ENCODE results near the gene CNTNAP2.
"Not testable (repeated sequence)": the region's sequence is repeated elsewhere in the genome, so short reads cannot be mapped to it uniquely, and the experiment has no call there.

Gene CNTNAP2

DNA sequence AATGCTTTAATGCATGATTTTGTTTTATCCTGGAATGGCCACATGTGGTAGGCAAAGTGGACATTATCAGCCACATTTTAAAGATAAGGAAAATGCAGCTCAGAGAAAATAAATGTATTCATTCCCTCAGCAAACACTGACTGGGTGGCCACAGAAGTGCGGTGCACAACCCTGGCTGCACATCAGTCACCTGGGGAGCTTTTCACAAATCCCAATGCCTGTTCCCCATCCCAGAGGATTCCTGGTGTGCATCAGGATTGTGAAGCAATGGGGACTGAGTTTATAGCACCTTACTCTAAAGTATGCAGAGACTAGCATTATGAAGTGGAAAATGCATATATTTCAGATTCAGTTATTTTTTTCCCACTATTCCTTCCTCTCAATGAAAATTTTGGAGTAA, 2280.5 kb downstream of the CNTNAP2 start:
- no peak for DNase-seq (ENCODE audit: low read depth)

DNA sequence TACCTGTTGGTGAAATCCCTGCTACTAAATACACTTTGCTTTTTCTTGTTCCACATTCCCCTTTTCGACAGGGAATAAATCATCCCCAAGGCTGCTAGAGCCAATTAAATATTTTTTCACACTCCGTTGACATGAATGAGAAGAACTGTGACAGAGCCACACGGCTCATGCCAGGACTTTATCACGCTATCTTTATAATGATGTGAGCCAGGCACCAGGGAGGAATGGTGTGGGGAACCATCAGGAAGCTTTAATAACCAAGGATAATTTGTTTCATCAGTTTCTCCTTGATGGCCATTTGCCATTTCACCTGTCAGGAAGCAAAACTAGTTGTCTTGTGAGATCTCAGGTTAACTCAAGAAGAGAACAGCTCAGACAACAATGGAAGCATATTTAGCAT, 2280.9 kb downstream of the CNTNAP2 start:
- DNase-seq (ENCODE audit: low read depth): no peak

DNA sequence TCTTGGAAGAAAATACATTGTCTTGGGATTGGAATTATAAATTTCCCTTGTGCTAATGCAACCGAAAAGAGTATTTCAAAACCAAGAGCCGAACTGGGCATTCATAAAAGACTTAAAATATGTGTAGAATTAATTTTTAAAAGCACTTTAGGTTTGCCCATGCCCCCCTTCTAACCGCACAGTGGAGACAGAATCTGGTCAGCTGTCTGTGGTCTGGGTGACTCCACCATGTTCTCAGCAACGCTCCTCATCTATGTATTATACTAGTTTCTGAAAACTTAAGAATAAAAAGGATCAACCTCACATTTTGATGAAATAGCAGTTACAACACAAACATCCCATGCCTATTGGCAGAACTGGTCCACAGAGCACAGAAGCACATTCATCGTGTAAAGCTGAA, 2281.4 kb downstream of the CNTNAP2 start:
- no peak for DNase-seq (ENCODE audit: low read depth)

DNA sequence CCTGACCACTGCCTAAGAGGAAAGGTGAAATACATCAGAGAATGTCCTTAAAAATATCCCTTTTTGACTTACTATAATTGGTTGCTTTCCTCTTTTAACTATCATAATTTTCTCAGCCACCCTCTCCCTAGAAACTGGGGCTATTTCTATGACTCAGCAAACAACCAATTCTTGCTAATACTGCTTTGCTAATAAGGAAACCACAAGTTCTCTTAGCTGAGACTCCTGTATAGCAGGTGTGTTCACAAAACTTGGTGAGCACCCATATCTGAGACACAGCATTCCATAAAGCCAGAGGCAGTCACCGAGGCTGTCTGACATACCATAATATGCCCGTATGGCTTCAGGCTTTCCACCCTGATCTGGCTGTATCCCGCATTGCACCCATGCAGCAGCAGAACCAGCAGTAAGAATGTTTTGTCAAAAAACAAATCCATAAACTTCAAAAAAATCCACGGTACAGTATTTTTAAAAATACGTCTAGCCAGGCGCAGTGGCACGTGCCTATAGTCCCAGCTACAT, 2282.3 kb downstream of the CNTNAP2 start:
- no peak for DNase-seq (ENCODE audit: low read depth)

DNA sequence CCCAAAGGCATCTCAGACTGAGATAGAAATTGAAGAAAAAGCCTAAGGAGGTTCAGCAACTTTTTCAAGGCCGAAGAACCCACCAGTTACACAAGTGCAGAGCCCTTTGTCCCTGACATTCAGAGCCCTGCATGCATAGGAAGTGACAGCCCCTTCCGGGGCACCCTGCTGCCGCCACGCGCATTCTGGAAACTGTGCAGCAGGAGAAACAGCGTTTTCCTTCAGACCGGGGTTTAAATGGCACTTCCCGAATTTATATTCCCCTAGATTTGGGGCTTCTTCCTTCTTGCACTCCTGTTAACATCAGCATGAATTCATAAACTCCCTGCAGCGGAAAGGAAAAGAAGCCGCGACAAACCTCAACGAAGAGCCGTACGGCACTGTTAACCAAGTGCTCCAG, 2283.5 kb downstream of the CNTNAP2 start:
- DNase-seq (ENCODE audit: low read depth): no peak

DNA sequence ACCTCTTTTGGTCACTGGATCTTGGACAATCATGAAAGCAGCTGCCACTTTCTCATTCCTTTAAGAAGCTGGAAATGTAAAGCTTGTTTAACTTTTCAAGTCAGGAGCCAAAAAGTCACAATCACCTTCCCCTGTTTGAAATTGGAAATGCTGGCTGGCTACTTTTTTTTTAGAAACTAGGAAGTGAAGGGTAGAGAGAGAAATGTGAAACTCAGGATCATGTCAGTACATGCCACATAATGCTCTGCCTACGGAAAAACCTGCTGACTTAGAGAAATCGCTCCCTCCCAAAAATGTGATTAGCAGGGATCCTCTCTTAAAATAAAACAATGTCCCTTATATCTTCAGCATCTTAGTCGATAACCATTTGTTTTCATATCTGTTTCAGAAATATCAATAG, 2285.6 kb downstream of the CNTNAP2 start:
- DNase-seq (ENCODE audit: low read depth): no peak

DNA sequence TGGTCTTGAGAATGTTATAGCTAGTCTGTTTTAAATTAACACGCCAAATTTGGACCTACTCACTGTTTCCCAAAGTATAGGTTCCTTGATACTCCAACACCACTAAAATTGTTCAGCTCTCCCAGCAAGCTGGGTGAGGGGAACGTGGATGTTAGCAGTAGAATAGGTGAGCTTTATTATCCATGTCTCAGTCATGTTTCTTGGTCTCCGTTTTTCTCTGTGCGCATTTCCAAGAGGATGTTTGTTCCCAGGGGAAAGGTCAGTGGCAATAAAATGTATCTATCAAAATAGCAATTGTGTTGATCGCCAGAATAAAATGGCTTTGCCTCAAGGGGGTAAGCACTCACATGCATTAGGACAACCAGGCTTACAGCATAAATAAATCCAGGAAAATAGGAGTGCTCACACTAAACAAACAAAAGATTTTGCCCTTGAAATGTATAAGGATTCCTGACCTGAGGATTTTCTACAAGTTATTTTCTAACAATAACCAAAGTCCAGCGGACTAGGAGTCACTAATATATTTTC, 2286.9 kb downstream of the CNTNAP2 start:
- no peak for DNase-seq (ENCODE audit: low read depth)

DNA sequence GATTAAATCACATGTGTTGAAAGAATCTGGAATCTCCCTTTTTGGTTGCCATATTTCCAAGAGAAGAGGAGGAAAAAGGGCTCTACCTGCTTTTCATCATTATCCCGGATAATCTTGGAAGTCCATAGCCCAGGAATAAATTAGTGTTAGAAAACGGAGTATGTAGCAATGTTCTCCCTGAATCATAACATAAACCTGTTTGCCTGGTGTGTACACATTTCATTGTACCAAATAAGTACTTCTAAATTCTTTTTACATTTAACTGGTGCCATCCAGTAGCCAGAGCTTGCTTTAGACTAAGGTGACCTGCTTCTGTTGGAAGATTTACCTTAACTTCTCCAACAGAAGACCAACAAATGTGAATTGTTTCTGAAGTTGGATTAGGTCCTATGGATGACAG, 2291.7 kb downstream of the CNTNAP2 start:
- no peak for DNase-seq (ENCODE audit: low read depth)

DNA sequence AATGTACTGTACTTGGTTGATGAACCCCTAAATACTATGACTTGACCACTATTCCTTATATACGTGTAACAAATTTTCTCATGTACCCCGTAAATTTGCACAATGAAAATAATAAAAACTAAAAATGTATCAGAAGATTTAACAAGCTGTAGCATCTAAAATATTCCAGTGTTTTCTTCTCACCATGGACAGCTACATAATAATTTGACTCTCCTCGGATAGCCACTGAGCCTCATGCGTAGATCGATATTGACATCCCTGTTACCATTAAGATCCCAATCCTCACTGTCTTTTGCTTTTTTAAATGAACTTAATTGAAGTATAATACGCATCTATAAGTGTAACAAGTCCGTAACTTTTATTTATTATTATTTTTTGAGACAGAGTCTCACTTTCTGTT, 2294.3 kb downstream of the CNTNAP2 start:
- DNase-seq (ENCODE audit: low read depth): no peak

DNA sequence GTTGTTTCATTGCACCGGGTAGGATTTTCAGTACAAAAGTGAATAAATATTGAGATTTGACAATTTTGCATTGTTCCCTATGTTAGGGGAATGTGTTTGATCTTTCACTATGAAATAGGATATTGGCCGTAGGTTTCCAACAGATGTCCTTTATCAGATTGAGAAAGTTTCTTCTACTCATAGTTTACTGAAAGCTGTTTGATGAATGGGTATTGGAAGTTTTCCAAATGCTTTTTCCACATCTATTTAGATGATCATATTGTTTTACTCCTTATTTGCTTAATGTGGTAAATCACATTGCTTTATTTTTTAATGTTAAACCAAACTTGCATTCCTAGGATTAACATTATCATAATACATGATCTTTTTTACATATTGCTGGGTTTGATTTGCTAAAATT, 2296.1 kb downstream of the CNTNAP2 start:
- DNase-seq (ENCODE audit: low read depth): no peak

DNA sequence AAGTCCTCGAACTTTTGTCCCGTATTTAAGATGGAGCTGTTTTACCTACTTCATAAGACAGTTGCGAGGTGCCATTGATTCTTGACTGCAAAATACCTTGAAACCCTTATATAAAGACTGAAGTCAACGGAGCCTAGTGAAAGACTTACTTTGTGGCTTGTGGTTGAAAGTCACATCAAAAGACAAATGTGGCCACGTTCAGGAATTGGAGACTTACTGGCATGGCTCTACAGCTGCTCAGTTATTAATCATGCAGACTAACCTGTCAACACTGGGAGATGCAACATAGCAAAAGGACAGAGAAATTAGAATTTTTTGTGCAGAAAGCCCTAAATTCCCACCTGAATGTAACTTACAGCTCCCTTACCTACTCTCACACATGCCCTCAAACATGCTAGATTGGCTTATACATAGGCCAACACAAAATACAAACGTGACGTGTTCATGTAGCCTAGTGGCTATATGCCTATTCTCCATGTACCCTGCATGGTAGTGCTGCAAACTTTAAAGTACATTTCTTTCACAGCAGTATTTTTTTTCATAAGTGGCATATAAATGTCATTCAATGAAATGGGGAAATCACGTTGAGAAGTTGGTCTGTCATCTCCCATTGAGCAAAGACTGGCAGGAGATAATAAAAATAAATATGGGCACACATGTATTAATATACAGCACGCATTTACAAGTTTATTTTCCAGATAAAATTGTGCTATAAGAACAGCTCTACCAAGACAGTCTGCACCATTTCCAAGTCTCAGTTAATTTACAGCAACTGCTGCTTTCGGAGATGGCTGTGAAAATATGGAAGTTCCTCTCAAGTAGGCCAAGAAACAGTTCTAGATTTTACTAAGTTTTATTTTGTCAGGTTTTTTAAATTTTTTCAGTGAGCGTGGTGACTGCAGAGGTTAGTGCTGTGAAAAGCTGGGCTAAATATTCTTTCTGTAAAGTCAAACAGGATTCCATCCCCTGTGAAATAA, 2303.5 kb downstream of the CNTNAP2 start:
- no peak for DNase-seq (ENCODE audit: low read depth)

DNA sequence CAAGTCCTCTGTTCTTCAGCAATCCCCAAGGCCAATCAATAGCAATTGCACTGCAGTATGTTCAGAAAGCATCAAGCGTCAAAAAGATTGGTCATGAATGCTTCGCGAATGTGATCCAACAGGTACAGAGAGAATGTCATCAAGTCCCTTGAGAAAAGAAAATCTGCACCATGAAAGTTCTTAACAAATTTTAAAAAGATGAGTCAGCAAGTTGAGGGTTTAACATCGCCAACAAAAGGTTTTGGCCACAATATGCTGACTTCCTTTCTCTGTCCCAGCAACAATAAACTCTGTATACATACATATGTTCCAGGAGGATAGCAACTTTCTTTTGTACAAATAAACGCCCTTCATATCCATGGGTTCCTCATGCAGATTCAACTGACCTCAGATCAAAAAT, 2305.4 kb downstream of the CNTNAP2 start:
- no peak for DNase-seq (ENCODE audit: low read depth)

DNA sequence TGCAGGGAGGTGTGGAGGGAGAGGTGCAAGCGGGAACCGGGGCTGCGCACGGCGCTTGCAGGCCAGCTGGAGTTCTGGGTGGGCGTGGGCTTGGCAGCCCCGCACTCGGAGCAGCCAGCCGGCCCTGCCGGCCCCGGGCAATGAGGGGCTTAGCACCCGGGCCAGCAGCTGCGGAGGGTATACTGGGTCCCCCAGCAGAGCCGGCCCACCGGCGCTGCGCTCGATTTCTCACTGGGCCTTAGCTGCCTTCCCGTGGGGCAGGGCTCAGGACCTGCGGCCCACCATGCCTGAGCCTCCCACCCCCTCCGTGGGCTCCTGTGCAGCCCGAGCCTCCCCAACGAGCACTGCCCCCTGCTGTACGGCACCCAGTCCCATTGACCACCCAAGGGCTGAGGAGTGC, 2309.8 kb downstream of the CNTNAP2 start:
- not testable (repeated sequence) for DNase-seq (ENCODE audit: low read depth)

DNA sequence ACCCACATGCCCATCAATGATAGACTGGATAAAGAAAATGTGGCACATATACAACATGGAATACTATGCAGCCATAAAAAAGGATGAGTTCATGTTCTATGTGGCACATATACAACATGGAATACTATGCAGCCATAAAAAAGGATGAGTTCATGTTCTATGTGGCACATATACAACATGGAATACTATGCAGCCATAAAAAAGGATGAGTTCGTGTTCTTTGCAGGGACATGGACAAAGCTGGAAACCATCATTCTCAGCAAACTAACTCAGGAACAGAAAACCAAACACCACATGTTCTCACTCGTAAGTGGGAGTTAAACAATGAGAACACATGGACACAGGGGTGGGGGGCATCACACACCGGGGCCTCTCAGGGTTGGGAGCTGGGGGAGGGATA, 2314.1 kb downstream of the CNTNAP2 start:
- DNase-seq (ENCODE audit: low read depth): not testable (repeated sequence)

DNA sequence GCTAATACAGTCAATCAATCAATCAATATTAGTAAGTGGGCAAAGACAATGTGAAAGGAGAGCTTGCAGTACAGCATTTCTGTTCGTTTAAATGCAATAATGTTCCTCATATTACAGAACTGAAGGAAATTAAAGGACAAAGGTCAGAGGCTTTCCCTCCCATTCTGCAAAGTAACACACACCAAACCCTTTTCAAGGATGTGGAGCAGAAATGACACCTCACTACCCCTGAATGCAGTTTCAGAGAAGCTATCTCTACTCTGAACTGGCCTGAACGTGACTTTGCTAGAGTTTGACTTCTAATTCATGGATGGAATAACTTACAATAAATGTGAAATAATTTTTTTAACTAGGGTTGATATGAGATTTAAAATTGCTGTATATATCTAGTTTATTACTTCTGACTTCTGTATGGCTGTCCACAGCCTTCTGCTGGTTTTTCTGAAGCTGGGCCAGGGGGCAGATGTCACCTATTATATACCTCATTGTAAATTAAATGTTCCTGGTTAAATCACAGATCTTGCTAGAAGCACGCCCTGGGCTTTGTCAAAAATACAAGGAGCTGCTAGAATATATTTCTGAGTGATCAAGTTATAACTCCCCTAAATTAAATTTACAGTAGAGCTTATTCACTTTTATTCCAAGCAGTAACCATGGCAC, 2317.1 kb downstream of the CNTNAP2 start:
- DNase-seq (ENCODE audit: low read depth): no peak

DNA sequence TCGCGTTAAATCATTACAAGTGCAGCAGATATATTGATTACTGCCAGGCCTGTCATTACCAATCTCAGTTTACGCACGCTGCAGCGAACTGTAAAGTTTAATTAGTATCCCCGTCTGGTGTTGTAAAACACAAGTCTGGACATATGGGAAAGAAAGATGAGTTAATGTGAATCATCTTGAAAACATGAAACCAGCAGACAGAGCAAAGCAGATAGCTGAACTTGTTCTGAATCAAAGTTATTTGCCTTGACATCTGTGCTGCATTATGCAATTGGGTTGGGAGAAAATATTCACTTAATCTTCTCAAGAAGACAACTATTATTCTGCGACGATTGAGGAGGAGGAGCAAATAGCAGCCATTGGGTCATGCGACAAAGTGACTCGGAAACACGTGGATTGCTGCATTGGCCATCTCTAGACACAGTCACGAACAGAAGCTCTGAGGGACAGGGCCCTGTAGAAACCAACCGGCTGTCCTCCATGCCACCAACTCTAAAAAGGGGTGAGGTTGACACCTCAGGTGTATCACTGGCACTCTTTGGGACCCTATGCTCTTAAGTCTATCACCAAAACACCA, 2317.7 kb downstream of the CNTNAP2 start:
- no peak for DNase-seq (ENCODE audit: low read depth)

DNA sequence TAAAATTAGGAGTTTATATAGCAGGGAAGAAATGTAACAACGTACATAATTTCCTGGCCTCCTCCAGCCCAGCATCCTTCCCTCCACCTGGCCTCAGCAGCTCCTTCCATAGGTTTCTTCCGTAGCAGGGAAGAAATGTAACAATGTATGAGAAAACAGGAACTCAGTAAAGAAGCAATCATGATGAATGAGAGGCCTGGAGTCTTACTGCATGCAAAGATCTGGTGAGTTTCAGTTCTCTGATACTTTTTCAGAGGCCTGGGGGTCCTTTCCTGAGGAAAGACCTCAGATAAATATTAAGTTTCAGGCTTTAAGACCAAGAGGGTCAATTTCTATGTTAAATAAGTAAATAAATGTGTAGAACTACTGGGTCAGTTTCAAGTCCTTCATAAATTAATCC, 2318.3 kb downstream of the CNTNAP2 start:
- no peak for DNase-seq (ENCODE audit: low read depth)

DNA sequence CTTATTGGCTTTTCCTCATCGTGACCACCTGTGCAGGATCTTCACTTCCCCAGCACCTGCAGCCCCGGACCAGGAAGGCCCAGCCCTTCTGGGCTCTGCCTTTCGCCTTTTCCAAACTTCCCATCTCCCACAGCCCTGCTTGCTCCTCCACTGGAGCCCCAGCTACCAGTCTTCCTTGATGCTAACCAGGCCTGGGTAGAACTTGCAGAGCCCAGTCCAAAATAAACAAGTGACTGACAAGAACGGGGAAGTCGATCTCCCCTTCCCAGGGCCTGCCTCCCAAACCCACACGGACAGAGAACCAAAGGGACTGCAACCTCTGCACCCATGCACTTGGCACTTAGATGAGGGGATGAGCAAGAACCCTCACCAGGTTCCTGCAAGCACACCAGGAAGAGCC, 2319.1 kb downstream of the CNTNAP2 start:
- DNase-seq (ENCODE audit: low read depth): no peak

DNA sequence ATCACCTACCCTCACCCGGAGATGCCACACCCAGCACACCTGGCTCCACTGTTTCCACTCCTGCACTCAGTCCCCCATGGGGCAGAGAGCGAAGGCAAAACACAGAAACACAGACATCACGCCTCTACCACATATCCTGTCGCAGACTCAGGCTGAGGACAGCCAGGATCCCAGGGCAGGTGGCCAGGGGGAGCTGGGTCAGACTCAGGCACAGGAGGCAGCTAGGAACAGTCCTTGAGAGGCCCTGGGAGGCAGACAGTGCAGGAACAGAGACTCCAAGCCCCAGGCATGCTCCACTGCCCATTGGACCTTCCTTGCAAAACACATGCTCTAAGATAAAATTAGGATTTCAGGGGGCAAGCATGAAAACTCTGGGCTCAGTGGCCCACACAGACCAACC, 2319.5 kb downstream of the CNTNAP2 start:
- DNase-seq (ENCODE audit: low read depth): no peak

DNA sequence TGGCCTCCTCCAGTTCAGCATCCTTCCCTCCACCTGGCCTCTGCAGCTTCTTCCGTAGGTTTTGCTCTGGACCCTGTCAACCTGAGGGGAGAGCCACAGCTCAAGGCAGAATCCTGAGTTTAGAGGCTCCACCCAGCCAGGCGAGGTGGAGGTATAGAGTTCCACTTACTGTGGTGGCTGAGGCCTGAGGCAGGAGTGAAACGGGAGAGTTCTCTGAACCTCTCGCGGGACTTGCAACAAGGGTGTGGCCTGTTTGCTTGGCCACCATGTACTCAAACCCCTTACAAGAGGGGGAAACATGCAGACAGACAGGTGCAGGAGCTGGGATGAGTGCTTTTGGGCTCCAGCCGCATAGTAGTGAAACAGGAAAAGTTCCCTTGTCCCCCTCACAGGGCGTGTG, 2320.0 kb downstream of the CNTNAP2 start:
- no peak for DNase-seq (ENCODE audit: low read depth)

DNA sequence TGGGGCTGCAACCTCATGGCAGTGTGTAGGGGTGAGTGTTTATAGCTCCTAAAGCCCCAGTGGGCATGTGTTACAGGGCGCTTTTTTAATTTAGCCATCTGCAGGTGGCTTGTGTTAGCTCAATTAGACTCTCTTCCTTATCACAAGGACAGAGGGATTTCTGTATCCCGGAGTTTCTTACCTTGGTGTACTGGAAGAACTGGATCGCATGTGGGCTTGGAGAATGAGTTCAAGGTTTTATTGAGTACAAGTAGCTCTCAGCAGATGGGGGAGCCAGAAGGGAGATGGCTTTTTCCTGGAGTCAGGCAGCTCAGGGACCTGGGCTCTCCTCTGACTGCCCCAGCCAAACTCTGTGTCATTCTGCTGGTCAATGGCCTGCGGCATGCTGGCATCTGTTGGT, 2320.4 kb downstream of the CNTNAP2 start:
- no peak for DNase-seq (ENCODE audit: low read depth)

DNA sequence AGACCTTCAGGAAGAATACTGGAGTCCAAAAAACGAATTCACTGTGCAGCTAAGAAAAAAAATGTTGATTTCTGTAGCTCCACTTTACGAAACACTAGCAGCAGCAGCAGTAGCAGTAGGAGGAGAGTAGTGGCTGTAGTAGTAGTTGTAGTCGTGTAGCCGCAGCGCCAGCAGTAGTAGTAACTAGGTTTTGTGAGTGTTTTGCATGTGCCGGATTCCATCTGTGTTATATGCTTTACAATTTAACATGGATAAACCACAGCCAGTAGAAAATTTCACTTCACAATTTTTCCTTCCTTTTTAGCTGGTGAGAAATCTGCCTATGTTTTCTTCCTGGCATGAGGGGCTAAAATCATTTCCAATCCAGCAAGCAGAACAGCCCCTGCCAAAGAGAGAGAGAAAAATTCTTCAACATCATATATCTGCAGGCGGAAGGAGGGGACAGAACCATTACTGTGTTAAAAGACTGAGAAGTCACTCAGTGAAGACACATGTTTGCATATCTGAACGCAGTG, 2325.6 kb downstream of the CNTNAP2 start:
- DNase-seq (ENCODE audit: low read depth): no peak
